HEK293 (cell line): ENCODE data around the gene ALOX12.

Source experiments
- CTCF ChIA-PET: fragments of 350-600 bp; formaldehyde crosslinking; extraction: SDS; loops from one replicate; lab custom pipeline; 2021; ENCODE audit warnings: antibody characterized with exemption; lab: Yijun Ruan, JAX
- POLR2A ChIA-PET: fragments of 300-600 bp; formaldehyde crosslinking; extraction: SDS; loops from one replicate; lab custom pipeline; 2020; ENCODE audit warnings: antibody characterized with exemption, inconsistent platforms; lab: Yijun Ruan, JAX
- H3K27ac ChIP-seq: fragments of 200-500 bp; sonication (Bioruptor generic); 2 replicates; pipeline ENCODE4 v1.5.1; 2014; ENCODE audit warnings: low read depth, low read length, control low read depth, inconsistent platforms; ENCODE audit errors: extremely low read depth
- H3K36me3 ChIP-seq, 2 experiments: fragments of 200-500 bp in 1 of 2; sonication (Bioruptor generic) in 1 of 2; 1 replicate in 1 of 2; 2 replicates in 1 of 2; pipeline ENCODE4 v1.5.1; 2014 to 2017; ENCODE audit warnings: inconsistent platforms in 2 of 2, low read length in 2 of 2; ENCODE audit not compliant: control insufficient read depth in 2 of 2, insufficient read depth in 1 of 2
- H3K4me1 ChIP-seq: fragments of 200-500 bp; sonication (Bioruptor generic); 2 replicates; pipeline ENCODE4 v1.5.1; 2014; ENCODE audit warnings: mild to moderate bottlenecking, low read length, inconsistent platforms; ENCODE audit not compliant: control insufficient read depth, insufficient read depth
- H3K4me3 ChIP-seq: 2 replicates; pipeline ENCODE4 v1.5.1; 2011; ENCODE audit warnings: low read depth, mild to moderate bottlenecking, control low read depth, low read length, moderate library complexity
- H3K9me3 ChIP-seq: fragments of 200-500 bp; sonication (Bioruptor generic); 2 replicates; pipeline ENCODE4 v1.5.1; 2014; ENCODE audit warnings: low read depth, low read length, inconsistent platforms; ENCODE audit not compliant: control insufficient read depth, insufficient read depth
- ZFP69B ChIP-seq: fragments of 450-650 bp; formaldehyde crosslinking; IDR thresholded peaks from 2 replicates; pipeline ENCODE4 v1.5.1; 2016; ENCODE audit warnings: missing biosample characterization, missing genetic modification characterization
- ZNF266 ChIP-seq: fragments of 450-650 bp; formaldehyde crosslinking; IDR thresholded peaks from 2 replicates; pipeline ENCODE4 v1.5.1; 2016; ENCODE audit warnings: missing biosample characterization, missing genetic modification characterization, low read depth
- ZNF416 ChIP-seq: fragments of 450-650 bp; formaldehyde crosslinking; IDR thresholded peaks from 2 replicates; pipeline ENCODE4 v1.5.1; 2016; ENCODE audit warnings: missing biosample characterization, missing genetic modification characterization
- ZNF48 ChIP-seq: fragments of 450-650 bp; formaldehyde crosslinking; IDR thresholded peaks from 2 replicates; pipeline ENCODE4 v1.5.1; 2016; ENCODE audit warnings: missing biosample characterization, missing genetic modification characterization
- ZNF548 ChIP-seq: fragments of 450-650 bp; formaldehyde crosslinking; IDR thresholded peaks from 2 replicates; pipeline ENCODE4 v1.5.1; 2016; ENCODE audit warnings: missing biosample characterization, missing genetic modification characterization
- ZNF560 ChIP-seq: fragments of 450-650 bp; formaldehyde crosslinking; IDR thresholded peaks from 2 replicates; pipeline ENCODE4 v1.5.1; 2017; ENCODE audit warnings: missing biosample characterization, missing genetic modification characterization, borderline replicate concordance
- TF ChIP-seq, protein P1 (sequence below): fragments of 450-650 bp; formaldehyde crosslinking; IDR thresholded peaks from 2 replicates; pipeline ENCODE4 v1.5.1; 2016; ENCODE audit warnings: missing biosample characterization, missing genetic modification characterization
- TF ChIP-seq, protein P2 (sequence below): fragments of 450-650 bp; formaldehyde crosslinking; IDR thresholded peaks from 2 replicates; pipeline ENCODE4 v1.5.1; 2017; ENCODE audit warnings: missing biosample characterization, mild to moderate bottlenecking, missing genetic modification characterization, moderate library complexity
- TF ChIP-seq, protein P3 (sequence below): fragments of 450-650 bp; formaldehyde crosslinking; IDR thresholded peaks from 2 replicates; pipeline ENCODE4 v1.5.1; 2016; ENCODE audit warnings: missing biosample characterization, missing genetic modification characterization

ALOX12 gene

DNA sequence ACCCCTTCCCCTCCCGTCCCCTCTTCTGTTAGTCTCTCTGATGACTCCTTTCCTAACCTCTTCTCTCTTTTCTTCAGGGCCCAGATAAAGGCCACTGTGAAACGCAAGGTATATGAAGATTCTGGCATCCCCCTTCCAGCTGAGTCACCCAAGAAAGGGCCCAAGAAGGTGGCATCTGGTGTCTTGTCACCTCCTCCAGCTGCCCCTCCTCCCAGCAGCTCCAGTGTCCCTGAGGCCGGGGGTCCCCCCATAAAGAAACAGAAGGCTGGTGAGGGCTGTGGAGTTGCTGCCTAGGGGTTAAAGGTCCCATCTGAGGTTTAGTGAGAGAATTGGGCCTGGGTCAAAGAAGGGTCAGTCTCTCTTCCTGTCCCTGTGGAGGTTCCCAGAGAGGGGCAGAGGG is 20.6 kb downstream of the ALOX12 start (continued):
- TF ChIP-seq, protein P1, sequence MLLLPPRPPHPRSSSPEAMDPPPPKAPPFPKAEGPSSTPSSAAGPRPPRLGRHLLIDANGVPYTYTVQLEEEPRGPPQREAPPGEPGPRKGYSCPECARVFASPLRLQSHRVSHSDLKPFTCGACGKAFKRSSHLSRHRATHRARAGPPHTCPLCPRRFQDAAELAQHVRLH: no peak
- no peak for TF ChIP-seq ZNF416 (tag by site-specific recombination)

DNA sequence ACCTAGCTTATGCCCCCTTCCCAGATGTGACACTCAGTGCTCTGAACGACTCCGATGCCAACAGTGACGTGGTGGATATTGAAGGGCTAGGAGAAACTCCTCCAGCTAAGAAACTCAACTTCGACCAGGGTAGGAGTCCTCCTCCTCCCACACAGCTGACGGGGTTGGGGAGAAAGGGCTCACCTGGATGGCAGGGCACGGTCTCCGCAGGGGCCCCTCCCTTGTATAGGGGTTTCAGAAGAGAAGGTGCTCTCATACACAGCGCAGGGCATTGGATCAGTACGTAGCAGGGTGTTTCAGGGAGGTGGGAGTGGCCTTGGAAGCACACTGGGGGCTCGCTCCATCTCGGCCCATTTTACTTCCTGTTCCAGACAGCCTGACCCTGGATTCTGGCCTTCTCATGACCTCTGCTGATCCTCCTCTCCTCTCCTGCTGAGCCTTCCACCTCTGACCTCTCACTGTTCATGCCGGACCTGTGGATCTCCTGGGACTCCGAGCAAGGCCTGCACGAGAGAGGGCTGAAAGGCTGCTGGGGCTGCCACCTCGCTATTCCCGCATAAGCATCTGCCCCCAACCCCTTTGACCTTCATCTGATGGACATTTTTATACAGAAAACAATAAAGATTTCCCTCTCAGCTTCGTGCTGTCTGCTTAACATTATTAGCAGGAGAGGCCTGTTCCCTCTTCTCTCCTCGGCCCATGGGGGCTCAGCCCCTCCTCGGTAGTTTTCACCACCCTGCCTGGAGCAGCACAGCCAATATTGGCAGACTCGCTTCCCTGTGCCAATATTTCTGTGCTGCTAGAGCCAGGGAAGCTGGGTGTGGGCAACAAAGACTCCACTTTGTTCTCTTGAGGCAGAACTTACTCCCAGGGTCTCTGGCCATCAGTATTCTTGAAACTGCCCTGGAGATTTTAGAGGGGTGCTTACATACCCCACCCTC is 21.3 kb downstream of the ALOX12 start:
- H3K27ac ChIP-seq: no peak overlapping the region; the same call in 1 of the 2 replicates
- CTCF ChIA-PET: interaction anchor here (1.0 to 2.0 kb wide), 4 partner anchors 13 to 351 kb away, joined by 3 to 8 read pairs (median 6); no protein-coding TSS in a partner anchor
- peaks cover 6% of the 10 kb centered on the region; the same call in 1 of the 2 replicates for H3K4me1 ChIP-seq
- H3K4me3 ChIP-seq: no peak overlapping the region
- POLR2A ChIA-PET: interaction anchor here (0.6 kb wide), 1 partner anchor 1531 kb away, joined by 5 read pairs; the partner anchor contains the start of gene MIS12
- no peaks in the 10 kb centered on the region for H3K9me3 ChIP-seq
- H3K36me3 ChIP-seq: peaks cover 0 to 23% of the 10 kb centered on the region in 2 experiments; a peak in 1 of 3 replicates
- no peak for TF ChIP-seq ZNF48 (tag by site-specific recombination)
- TF ChIP-seq, all 188 proteins: peak for 0

DNA sequence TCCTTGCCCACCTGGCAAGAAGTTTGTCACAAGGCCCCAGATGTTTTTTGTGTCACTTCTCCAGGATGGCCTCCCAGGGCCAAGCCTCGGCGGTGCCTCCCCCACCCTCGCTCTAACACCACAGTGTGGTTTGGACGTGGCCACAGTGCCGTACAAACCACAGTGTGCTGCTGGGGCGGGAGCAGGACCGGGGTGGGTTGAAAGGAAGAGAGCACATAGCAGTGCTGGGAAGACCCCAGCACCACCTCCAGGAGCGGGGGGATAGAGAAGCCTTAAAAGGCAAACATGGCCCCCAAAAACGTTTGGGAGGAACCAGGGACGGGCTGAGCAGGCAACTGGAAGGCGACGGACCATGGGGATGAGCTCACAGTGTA is 22.0 kb downstream of the ALOX12 start:
- POLR2A ChIA-PET: no interaction called here
- Histone ChIP-seq H3K4me1 (peaks cover 6% of the 10 kb centered on the region; the same call in 1 of the 2 replicates), H3K4me3 (no peak overlapping the region), H3K36me3 (peaks cover 0 to 23% of the 10 kb centered on the region in 2 experiments; a peak in 1 of 3 replicates), H3K27ac (no peak overlapping the region), H3K9me3 (no peaks in the 10 kb centered on the region)
- CTCF ChIA-PET: no interaction called here
- TF ChIP-seq ZNF548 (tag by site-specific recombination) (no peak), ZNF560 (tag by site-specific recombination) (no peak)
- TF ChIP-seq, protein P2, sequence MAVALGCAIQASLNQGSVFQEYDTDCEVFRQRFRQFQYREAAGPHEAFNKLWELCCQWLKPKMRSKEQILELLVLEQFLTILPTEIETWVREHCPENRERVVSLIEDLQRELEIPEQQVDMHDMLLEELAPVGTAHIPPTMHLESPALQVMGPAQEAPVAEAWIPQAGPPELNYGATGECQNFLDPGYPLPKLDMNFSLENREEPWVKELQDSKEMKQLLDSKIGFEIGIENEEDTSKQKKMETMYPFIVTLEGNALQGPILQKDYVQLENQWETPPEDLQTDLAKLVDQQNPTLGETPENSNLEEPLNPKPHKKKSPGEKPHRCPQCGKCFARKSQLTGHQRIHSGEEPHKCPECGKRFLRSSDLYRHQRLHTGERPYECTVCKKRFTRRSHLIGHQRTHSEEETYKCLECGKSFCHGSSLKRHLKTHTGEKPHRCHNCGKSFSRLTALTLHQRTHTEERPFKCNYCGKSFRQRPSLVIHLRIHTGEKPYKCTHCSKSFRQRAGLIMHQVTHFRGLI (tag by site-specific recombination): no peak

DNA sequence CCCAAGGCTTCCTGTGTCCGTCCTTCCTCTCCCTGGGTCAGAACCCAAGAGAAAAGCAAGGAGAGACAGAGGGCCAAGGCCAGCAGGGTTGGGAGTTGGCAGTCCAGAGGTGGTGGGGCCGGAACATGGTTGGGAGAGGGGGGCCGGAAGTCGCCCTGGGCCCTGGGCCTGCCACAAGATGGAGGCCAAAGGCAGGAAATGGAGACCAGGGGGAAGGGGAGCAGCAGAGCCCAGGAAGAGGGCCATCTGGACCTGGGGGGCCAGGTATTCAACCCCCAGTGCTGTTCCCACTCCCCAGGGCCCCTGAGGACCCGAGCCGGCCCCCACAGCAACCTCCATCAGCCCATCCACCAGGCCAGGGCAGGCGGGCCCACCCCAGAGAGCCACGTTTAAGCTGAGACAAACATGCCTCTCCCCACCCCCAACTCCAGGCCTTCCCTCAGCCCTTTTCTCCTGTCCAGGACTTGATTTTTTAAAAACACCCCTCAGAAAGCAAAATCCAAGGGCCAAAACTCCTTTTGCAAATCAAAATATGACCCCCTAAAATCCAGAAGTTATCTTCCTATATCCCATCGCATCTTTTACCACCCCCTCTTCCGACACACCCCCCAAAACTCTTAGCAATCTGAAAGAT is 22.6 kb downstream of the ALOX12 start:
- POLR2A ChIA-PET: no interaction called here
- no peaks in the 10 kb centered on the region for H3K9me3 ChIP-seq
- TF ChIP-seq ZFP69B (tag by site-specific recombination) (peak; percentile 58; the same call in 1 of the 2 replicates), ZNF266 (tag by site-specific recombination) (no peak)
- TF ChIP-seq, protein P3, sequence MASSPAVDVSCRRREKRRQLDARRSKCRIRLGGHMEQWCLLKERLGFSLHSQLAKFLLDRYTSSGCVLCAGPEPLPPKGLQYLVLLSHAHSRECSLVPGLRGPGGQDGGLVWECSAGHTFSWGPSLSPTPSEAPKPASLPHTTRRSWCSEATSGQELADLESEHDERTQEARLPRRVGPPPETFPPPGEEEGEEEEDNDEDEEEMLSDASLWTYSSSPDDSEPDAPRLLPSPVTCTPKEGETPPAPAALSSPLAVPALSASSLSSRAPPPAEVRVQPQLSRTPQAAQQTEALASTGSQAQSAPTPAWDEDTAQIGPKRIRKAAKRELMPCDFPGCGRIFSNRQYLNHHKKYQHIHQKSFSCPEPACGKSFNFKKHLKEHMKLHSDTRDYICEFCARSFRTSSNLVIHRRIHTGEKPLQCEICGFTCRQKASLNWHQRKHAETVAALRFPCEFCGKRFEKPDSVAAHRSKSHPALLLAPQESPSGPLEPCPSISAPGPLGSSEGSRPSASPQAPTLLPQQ (tag by site-specific recombination): peak; percentile 74
- TF ChIP-seq, all 188 proteins: peak for 2
- peaks cover 6% of the 10 kb centered on the region; the same call in 1 of the 2 replicates for H3K4me1 ChIP-seq
- no peak overlapping the region for H3K4me3 ChIP-seq
- H3K27ac ChIP-seq: no peak overlapping the region
- peaks cover 0 to 23% of the 10 kb centered on the region in 2 experiments; a peak in 1 of 3 replicates for H3K36me3 ChIP-seq
- CTCF ChIA-PET: interaction anchor here (1.5 kb wide), 1 partner anchor 175 kb away, joined by 4 read pairs; no protein-coding TSS in a partner anchor
